ENCODE data around the gene KIF1A.

KIF1A gene

GRCh38 chr2:240762971-240763370 lies 57.0 kb downstream of the KIF1A start:
- no peak for DNase-seq

GRCh38 chr2:240762249-240762648 lies 57.8 kb downstream of the KIF1A start:
- no peak for DNase-seq

- no peak for DNase-seq
Measured at GRCh38 chr2:240760576-240761246, 59.3 kb downstream of the KIF1A start.

- DNase-seq: no peak
Measured at GRCh38 chr2:240760121-240760520, 59.9 kb downstream of the KIF1A start.

DNA sequence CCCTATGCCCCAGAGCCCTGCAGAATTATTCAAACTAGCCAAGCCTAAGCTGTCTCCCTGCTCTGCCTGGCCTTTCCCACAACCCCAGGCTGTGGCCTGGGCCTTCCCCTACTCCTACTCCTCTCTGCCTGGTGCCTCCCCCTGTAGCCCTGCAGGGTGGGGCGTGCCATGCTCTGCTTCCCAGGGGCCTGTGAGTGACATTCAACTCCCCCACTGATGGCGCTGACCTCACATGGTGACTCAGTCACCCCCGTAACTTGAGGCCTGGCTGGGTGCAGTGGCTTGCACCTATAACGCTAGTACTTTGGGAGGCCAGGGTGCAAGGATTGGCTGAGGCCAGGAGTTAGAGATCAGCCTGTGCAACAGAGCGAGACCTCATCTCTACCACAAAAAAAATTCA lies 60.6 kb downstream of the KIF1A start:
- no peak for DNase-seq

- DNase-seq: no peak
Measured at GRCh38 chr2:240757086-240757614, 62.9 kb downstream of the KIF1A start.

GRCh38 chr2:240752209-240752608 lies 67.8 kb downstream of the KIF1A start:
- DNase-seq: no peak

DNA sequence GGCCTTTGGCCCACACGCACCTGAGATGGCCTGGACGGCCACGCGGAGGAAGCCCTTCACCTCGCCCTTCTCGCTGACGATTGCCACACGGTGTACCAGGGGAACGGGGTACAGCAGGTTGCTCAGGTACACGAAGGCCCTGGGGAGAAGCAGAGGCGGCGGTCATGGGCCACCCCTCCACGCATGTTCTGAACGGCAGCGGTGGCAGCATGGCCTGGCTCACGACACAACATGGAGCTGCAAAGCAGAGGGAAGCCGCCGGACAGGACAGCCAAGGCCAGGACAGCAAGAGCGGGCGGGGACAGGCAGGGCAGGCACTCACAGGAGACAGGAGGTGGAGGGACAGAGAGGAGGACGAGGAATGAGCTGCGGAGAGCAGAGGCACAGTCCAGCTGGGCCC lies 69.6 kb downstream of the KIF1A start:
- no peak for DNase-seq

DNA sequence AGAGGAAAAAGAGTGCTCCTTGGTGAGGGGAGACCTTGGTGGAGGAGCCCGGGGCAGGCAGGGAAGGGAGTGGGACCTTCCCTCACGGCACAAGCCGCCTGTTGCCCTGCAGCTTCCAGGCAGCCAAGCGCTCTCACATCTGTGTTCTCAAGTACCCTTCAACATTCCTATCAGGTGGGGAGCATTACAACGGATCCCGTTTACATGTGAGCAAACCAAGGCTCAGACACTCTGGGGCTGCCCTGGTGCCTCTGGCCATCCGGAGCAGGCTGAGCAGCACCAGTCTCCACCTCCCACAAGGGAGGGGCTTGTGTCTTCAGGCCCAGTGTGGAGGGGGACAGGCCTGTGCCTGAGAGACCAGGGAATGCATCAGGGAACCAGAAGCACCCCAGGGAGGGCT lies 70.5 kb downstream of the KIF1A start:
- DNase-seq: no peak

DNA sequence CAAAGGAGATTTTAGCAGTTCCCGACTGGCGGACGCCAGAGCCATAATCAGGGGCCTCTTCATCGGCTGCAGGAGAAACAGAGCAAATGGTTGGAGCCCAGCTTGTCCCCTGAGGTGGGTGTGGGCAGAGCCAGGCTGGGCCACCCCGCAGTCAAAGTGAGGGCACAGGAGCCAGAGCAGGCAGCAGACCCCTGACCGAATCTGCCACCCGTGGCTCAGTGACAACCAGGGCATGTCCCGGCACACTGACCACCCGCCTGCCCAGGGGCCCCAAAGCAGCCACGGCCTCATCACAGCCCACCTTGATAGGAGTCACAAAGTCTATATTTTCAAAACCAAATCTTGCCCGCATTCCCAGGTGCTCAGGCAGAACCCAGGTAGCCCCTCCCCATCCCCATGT lies 72.8 kb downstream of the KIF1A start:
- DNase-seq: no peak

DNA sequence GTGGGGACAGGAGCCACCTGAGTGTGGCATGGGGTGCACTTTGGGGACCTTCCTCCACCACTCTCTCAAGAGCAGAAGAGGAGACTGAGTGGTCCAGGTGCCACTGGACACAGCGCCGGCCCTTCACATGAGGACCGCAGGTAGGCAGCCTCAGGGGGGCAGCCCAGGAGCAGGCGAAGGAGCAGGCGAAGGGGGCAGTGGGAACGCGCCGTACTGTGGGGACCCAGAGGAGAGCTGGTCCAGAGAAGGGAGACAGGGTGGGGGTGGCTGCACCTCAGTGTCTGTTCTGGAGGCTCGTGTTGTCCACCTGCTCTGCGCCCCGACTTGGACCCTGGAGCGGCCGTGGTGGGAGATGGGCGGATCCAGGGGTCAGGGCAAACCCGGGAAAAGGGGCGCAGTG lies 73.3 kb downstream of the KIF1A start:
- no peak for DNase-seq

GRCh38 chr2:240745962-240746361 lies 74.1 kb downstream of the KIF1A start:
- DNase-seq: no peak

- no peak for DNase-seq
Measured at GRCh38 chr2:240745456-240745855, 74.6 kb downstream of the KIF1A start.

DNA sequence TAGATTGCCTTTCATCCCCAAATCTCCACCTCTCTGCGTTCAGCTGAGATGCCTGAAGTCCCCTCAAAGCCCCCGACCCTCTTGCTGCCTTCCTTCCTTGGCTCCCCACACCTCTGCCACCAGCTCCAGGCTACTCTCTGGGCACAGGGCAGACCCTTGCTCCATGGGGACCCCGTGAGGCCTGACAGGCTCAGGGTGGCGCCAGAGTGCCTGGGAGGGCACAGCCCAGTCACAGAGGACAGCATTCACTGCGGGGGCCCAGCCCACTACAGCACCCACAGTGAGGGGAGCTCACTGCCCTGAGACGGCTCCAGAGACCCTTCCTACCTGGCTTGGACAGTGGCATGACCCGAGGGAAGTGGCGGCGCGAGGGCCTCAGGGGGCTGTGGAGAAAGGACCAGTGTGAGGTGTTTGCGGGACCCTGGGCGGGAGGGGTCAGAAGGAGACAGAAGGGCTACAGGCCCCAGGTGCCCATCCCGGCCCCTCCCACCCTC lies 77.4 kb downstream of the KIF1A start:
- DNase-seq: no peak

DNA sequence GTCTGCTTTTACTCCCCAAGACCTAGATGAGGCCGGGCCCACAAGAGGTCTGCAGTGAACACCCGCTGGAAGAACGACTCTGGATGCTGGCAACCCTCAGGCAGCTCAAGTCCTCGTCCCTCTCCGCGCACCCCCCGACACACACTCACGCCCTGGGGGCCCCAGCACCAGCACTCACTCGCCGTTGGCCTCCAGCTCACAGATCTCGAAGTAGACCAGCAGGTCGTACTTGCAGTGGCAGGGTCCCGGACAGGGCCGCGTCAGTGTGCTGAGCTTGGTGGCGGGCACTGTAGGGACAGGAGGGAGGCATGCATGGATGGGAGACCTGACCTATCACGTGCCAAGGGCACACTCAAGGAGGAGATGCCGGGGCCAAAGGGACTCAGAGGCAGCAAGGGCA lies 78.9 kb downstream of the KIF1A start:
- DNase-seq: no peak

- no peak for DNase-seq
Measured at GRCh38 chr2:240739797-240740196, 80.2 kb downstream of the KIF1A start.

DNA sequence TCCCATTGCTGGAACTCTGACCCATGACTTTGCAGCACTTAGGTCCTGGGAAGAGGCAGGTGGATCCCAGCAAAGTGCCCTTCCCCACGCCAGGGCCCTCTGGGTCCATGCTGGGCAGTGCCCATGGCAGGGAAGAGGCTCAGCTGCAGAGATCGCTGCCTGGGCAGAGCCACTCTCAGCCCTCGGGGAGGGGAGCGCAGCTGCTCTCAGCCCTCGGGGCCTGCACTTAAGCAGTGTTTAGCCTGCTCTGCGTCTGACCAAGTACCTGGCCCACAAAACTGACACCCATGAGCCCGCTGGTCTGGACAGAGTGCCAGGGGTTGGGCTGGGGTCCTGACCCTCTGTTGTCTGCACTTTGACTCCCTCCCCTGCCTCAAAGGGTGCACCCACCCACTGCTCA lies 82.1 kb downstream of the KIF1A start:
- DNase-seq: no peak

DNA sequence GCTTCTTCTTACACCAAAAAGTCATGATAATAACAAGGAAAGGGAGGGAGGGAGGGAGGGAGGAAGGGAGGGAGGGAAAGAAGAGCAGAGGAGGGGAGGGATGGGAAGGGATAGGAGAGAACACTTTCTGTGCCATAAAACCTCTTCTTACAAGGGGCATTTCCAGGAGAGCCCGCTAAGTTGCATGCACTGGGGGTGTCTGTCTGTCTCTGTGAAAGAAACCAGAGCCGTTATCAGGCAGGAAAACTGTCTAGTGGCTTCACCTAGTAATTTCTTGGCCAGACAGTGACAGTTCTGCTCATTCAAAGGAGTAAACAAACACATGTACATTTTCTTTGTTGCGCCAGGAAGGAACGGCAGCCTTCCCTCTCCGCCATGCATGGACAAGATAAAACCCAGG lies 82.5 kb downstream of the KIF1A start:
- no peak for DNase-seq

DNA sequence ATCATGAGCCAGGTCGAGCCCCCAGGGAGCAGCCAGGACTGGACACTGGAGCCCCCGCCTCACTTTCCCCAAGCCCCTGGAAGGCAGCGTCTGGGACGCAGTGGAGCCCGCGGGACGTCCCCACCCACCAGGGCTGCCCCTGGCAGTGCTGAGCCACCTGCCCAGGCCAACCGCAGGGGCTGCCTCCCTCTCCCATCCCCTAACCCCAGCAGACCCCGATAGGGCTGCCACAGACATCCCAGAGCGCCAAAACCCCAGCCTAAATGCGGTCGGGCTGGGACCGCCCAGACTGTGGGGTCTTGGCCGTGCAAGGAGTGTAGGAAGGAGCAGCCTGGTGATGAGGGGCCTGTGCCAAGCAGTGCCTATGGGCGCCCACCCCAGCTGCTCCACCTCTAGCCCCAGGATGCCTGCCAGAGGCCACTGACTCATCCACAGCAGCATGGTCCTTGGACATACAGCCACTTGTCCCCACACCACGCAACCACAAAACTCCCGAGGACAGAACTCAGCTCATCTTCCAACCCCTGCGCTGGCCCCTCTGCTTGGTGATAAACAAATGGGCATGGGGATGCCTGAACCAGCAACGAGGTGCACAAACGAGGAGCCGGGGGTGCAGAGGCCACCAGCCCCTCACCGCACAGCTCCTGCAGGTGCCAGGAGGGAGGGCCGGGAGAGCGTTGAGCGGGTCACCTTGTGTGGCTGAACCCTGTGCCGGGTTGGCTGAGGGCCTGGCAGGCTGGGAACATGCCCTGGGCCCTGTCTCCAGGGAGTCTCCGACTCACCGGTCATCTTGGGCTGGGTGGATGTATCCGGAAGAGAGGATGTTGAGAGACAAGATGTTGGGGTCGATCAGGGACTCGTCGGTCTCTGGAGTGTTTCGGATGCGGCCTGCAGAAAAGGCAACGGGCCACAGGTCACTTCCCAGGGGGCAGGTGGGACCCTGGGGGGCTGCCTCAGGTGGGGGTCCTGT lies 83.5 kb downstream of the KIF1A start:
- DNase-seq: no peak

DNA sequence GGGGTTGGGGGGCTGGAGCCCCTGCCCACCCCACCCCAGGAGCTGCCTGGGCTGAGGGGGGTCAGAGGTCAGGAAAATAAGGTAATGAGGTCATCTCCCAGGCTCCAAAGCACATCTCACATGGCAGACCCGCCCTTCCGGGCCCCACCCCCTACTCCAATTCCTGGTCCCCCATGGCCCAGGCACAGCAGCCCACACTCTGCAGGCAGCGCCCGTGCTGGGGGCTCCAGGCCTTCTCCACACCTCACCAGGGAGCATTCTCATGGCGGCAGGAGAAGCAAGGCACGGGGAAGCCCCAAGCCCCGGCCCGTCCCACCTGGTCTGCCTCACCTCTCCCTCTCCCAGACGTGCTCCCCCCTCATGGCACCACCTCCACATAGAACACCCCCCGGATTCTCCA lies 84.5 kb downstream of the KIF1A start:
- DNase-seq: no peak

- DNase-seq: no peak
Measured at GRCh38 chr2:240734756-240735155, 85.3 kb downstream of the KIF1A start.

- peak in 1 of 2 experiments; percentile 6 for DNase-seq
Measured at GRCh38 chr2:240733803-240734495, 86.1 kb downstream of the KIF1A start.

- no peak for DNase-seq
Measured at GRCh38 chr2:240732911-240733622, 87.0 kb downstream of the KIF1A start.

Measured in Kasumi-1 (cell line).